Neutrophil (primary cell): ENCODE results near the gene ATP6V0A1.

Experiments
- H3K27ac ChIP-seq: fragments of 200-600 bp; sonication (generic); 2 replicates; pipeline ENCODE4 v1.5.1; 2016; ENCODE audit warnings: mild to moderate bottlenecking, moderate library complexity
- H3K27me3 ChIP-seq: fragments of 200-600 bp; sonication (generic); 2 replicates; pipeline ENCODE4 v1.6.0; 2016; ENCODE audit warnings: mild to moderate bottlenecking
- H3K36me3 ChIP-seq: fragments of 200-600 bp; sonication (generic); 2 replicates; pipeline ENCODE4 v1.5.1; 2017
- H3K4me1 ChIP-seq, 2 experiments: fragments of 200-600 bp in 1 of 2; sonication (generic) in 1 of 2; 1 replicate in 1 of 2; 2 replicates in 1 of 2; pipeline versions ENCODE4 v1.5.1 to v1.6.1; 2013 to 2016; ENCODE audit warnings: low read depth in 1 of 2, low read length in 1 of 2, mild to moderate bottlenecking in 1 of 2, moderate library complexity in 1 of 2; ENCODE audit not compliant: control insufficient read depth in 1 of 2, insufficient read depth in 1 of 2
- H3K4me3 ChIP-seq, 2 experiments: fragments of 200-600 bp in 1 of 2; sonication (generic) in 1 of 2; 1 replicate in 1 of 2; 2 replicates in 1 of 2; pipeline ENCODE4 v1.5.1; 2013 to 2016; ENCODE audit warnings: low read depth in 1 of 2, low read length in 1 of 2, mild to moderate bottlenecking in 1 of 2, moderate library complexity in 1 of 2
- H3K9me3 ChIP-seq: fragments of 200-600 bp; sonication (generic); 2 replicates; pipeline ENCODE4 v1.5.1; 2016
- TF ChIP-seq, protein P1 (sequence below): fragments of 200-600 bp; sonication (generic); IDR thresholded peaks from 2 replicates; pipeline ENCODE4 v1.5.1; 2016; ENCODE audit warnings: antibody characterized with exemption

The ATP6V0A1 gene

GRCh38 chr17:42428141-42428944 is 30.3 kb upstream of the ATP6V0A1 start:
- Histone ChIP-seq H3K27me3 (peaks cover 31% of the 10 kb centered on the region), H3K36me3 (no peaks in the 10 kb centered on the region), H3K4me1 (peaks cover 2 to 7% of the 10 kb centered on the region in 2 experiments), H3K4me3 (no peak overlapping the region), H3K9me3 (no peaks in the 10 kb centered on the region), H3K27ac (no peak overlapping the region)
- TF ChIP-seq, protein P1, sequence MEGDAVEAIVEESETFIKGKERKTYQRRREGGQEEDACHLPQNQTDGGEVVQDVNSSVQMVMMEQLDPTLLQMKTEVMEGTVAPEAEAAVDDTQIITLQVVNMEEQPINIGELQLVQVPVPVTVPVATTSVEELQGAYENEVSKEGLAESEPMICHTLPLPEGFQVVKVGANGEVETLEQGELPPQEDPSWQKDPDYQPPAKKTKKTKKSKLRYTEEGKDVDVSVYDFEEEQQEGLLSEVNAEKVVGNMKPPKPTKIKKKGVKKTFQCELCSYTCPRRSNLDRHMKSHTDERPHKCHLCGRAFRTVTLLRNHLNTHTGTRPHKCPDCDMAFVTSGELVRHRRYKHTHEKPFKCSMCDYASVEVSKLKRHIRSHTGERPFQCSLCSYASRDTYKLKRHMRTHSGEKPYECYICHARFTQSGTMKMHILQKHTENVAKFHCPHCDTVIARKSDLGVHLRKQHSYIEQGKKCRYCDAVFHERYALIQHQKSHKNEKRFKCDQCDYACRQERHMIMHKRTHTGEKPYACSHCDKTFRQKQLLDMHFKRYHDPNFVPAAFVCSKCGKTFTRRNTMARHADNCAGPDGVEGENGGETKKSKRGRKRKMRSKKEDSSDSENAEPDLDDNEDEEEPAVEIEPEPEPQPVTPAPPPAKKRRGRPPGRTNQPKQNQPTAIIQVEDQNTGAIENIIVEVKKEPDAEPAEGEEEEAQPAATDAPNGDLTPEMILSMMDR: peak; percentile 21

GRCh38 chr17:42429726-42430447 is 28.8 kb upstream of the ATP6V0A1 start:
- peaks cover 16% of the 10 kb centered on the region for H3K27me3 ChIP-seq
- H3K27ac ChIP-seq: no peak overlapping the region
- peaks cover 0 to 6% of the 10 kb centered on the region in 2 experiments for H3K4me1 ChIP-seq
- H3K4me3 ChIP-seq: no peak overlapping the region
- TF ChIP-seq, protein P1: no peak
- no peaks in the 10 kb centered on the region for H3K36me3 ChIP-seq
- no peaks in the 10 kb centered on the region for H3K9me3 ChIP-seq

DNA sequence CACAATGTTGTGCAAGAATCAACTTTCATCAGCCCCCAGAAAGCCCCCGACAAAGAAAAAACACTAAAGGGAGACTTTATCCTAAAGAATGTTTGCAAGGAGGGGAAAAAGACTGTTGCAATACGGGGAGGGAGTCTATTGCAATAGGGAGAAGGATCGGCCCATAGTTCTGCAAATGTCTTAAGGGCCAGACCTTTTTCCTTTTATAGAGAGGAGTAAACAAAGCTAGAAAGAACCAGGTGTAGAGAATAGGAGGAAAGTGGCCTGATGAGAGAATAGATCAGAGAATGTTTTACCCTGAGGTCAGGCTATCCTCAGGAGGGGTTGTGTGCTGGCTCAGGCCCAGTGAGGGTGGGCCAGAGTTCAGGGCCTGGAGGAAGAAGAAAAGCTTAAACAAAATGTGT is 26.9 kb upstream of the ATP6V0A1 start:
- Histone ChIP-seq H3K36me3 (no peaks in the 10 kb centered on the region), H3K9me3 (no peaks in the 10 kb centered on the region), H3K4me3 (no peak overlapping the region), H3K27ac (no peak overlapping the region), H3K4me1 (peaks cover 0 to 10% of the 10 kb centered on the region in 2 experiments), H3K27me3 (no peaks in the 10 kb centered on the region)
- TF ChIP-seq, protein P1: no peak

GRCh38 chr17:42436391-42436790 is 22.3 kb upstream of the ATP6V0A1 start:
- TF ChIP-seq, protein P1: no peak
- Histone ChIP-seq H3K4me3 (no peak overlapping the region), H3K27ac (no peak overlapping the region), H3K9me3 (no peaks in the 10 kb centered on the region), H3K36me3 (no peaks in the 10 kb centered on the region), H3K4me1 (peaks cover 0 to 10% of the 10 kb centered on the region in 2 experiments), H3K27me3 (no peaks in the 10 kb centered on the region)

GRCh38 chr17:42438600-42439567 is 19.8 kb upstream of the ATP6V0A1 start:
- TF ChIP-seq, protein P1: peak; percentile 47
- H3K27ac ChIP-seq: no peak overlapping the region
- peaks cover 0 to 4% of the 10 kb centered on the region in 2 experiments for H3K4me1 ChIP-seq
- no peak overlapping the region for H3K4me3 ChIP-seq
- H3K9me3 ChIP-seq: no peaks in the 10 kb centered on the region
- no peaks in the 10 kb centered on the region for H3K36me3 ChIP-seq
- H3K27me3 ChIP-seq: no peaks in the 10 kb centered on the region
